ENCODE data around the gene DDX3X. TPM values are rescaled to one million over a fixed set of nuclear protein-coding genes. Genes with fewer than 3 reads are reported as not detected.

DDX3X gene
- total and polyA plus RNA-seq, 9 of the 15 experiments (the other 6 are each of a cell fraction or from before 2014, with no cell fraction given) = 51.3 to 232 (median 138) TPM

DNA sequence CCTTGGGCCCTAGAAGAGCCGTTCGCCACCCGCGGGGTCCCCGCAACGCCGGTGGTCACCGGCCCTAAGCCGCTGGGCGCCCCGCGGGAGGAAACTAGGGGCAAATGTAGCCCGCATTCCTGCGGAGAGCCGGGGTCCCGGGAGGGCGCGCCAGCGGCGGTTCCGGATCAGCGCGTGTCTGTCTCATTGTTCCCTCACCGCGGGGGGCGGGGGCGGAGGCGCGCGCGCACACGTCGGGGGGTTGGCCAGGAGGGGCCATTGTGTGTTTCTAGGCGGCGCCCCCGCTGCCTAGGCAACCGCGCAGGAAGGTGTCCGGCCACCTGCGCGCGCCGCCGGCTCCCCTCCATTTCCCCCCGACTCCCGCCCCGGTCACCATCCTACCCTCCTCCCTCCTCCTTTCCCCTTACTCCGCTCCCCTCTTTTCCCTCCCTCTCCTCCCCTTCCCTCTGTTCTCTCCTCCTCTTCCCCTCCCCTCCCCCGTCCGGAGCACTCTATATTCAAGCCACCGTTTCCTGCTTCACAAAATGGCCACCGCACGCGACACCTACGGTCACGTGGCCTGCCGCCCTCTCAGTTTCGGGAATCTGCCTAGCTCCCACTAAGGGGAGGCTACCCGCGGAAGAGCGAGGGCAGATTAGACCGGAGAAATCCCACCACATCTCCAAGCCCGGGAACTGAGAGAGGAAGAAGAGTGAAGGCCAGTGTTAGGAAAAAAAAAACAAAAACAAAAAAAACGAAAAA lies 789 bp upstream of the DDX3X start (continued):
- TF ChIP-seq, protein P1, sequence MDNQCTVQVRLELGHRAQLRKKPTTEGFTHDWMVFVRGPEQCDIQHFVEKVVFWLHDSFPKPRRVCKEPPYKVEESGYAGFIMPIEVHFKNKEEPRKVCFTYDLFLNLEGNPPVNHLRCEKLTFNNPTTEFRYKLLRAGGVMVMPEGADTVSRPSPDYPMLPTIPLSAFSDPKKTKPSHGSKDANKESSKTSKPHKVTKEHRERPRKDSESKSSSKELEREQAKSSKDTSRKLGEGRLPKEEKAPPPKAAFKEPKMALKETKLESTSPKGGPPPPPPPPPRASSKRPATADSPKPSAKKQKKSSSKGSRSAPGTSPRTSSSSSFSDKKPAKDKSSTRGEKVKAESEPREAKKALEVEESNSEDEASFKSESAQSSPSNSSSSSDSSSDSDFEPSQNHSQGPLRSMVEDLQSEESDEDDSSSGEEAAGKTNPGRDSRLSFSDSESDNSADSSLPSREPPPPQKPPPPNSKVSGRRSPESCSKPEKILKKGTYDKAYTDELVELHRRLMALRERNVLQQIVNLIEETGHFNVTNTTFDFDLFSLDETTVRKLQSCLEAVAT (IDR thresholded peaks at IDR 0.05) = peak; percentile 34 to 64; a peak in 3 of 4 replicates
- no peak for TF ChIP-seq ZNF717 (CRISPR knock-in tag; IDR thresholded peaks at IDR 0.05)
- TF ChIP-seq NFXL1 (CRISPR knock-in tag; IDR thresholded peaks at IDR 0.05) = no peak
- TF ChIP-seq PPARD (CRISPR knock-in tag; IDR thresholded peaks at IDR 0.05) = no peak
- TF ChIP-seq GABPB1 (CRISPR knock-in tag; IDR thresholded peaks at IDR 0.05) = no peak; the same call in 1 of the 2 replicates
- TF ChIP-seq SAFB2 (IDR thresholded peaks at IDR 0.05; ENCODE audit: borderline replicate concordance, low read depth, low read length, severe bottlenecking) = no peak
- TF ChIP-seq SIX5 (IDR thresholded peaks at IDR 0.05; ENCODE audit: borderline replicate concordance in 1 of 2, insufficient read depth in 1 of 2, low read depth in 1 of 2, low read length in 2 of 2) = no peak
- no peak for TF ChIP-seq HNRNPL (IDR thresholded peaks at IDR 0.05; ENCODE audit: low read depth, low read length)
- no peak for TF ChIP-seq STAT5B (CRISPR knock-in tag; IDR thresholded peaks at IDR 0.05)
- TF ChIP-seq FOXM1 (IDR thresholded peaks at IDR 0.05; ENCODE audit: low read depth) = no peak
- TF ChIP-seq FOXM1 (CRISPR knock-in tag; IDR thresholded peaks at IDR 0.05; ENCODE audit: low read depth) = no peak
- TF ChIP-seq RNF2 (IDR thresholded peaks at IDR 0.05) = peak; percentile 48
- TF ChIP-seq FOXJ2 (tag; IDR thresholded peaks at IDR 0.05) = peak; percentile 91
- no peak for TF ChIP-seq ZNF445 (CRISPR knock-in tag; IDR thresholded peaks at IDR 0.05; ENCODE audit: low read depth)
- TF ChIP-seq, protein P2, sequence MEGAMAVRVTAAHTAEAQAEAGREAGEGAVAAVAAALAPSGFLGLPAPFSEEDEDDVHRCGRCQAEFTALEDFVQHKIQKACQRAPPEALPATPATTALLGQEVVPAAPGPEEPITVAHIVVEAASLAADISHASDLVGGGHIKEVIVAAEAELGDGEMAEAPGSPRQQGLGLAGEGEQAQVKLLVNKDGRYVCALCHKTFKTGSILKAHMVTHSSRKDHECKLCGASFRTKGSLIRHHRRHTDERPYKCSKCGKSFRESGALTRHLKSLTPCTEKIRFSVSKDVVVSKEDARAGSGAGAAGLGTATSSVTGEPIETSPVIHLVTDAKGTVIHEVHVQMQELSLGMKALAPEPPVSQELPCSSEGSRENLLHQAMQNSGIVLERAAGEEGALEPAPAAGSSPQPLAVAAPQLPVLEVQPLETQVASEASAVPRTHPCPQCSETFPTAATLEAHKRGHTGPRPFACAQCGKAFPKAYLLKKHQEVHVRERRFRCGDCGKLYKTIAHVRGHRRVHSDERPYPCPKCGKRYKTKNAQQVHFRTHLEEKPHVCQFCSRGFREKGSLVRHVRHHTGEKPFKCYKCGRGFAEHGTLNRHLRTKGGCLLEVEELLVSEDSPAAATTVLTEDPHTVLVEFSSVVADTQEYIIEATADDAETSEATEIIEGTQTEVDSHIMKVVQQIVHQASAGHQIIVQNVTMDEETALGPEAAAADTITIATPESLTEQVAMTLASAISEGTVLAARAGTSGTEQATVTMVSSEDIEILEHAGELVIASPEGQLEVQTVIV (CRISPR knock-in tag; IDR thresholded peaks at IDR 0.05; ENCODE audit: borderline replicate concordance) = no peak
- 0 out of 2 replicates have a peak, but pooled peaks have one; percentile 20 for TF ChIP-seq DNMT1 (IDR thresholded peaks at IDR 0.05)
- TF ChIP-seq, protein P3, sequence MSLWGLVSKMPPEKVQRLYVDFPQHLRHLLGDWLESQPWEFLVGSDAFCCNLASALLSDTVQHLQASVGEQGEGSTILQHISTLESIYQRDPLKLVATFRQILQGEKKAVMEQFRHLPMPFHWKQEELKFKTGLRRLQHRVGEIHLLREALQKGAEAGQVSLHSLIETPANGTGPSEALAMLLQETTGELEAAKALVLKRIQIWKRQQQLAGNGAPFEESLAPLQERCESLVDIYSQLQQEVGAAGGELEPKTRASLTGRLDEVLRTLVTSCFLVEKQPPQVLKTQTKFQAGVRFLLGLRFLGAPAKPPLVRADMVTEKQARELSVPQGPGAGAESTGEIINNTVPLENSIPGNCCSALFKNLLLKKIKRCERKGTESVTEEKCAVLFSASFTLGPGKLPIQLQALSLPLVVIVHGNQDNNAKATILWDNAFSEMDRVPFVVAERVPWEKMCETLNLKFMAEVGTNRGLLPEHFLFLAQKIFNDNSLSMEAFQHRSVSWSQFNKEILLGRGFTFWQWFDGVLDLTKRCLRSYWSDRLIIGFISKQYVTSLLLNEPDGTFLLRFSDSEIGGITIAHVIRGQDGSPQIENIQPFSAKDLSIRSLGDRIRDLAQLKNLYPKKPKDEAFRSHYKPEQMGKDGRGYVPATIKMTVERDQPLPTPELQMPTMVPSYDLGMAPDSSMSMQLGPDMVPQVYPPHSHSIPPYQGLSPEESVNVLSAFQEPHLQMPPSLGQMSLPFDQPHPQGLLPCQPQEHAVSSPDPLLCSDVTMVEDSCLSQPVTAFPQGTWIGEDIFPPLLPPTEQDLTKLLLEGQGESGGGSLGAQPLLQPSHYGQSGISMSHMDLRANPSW (CRISPR knock-in tag; IDR thresholded peaks at IDR 0.05) = no peak
- TF ChIP-seq MTF1 (CRISPR knock-in tag; IDR thresholded peaks at IDR 0.05; ENCODE audit: borderline replicate concordance) = no peak
- TF ChIP-seq ZNF584 (CRISPR knock-in tag; IDR thresholded peaks at IDR 0.05; ENCODE audit: low read depth) = peak; percentile 80; the same call in 1 of the 2 replicates
